Measurements from ENCODE around the gene XK.

DNA sequence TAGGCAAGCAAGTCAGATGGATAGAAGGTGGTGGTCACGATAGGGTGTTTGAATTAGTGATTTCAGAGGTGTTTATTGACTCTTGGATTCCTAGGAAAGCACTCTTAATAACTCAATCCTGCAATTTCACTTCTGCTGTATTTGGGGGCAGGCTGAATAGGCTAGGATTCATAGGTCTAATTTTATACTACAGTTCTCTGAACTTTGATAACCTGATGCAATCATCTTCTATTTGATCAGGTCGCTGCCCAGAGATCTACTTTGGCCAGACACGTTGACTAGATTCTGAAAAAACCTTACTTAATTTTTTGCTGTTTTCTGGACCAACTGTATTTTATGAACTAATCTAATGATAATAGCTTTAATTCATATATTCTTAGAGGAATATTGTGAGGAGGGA is 26.4 kb downstream of the XK start:
- no peak for TF ChIP-seq CTCF (IDR thresholded peaks at IDR 0.05)
- TF ChIP-seq POLR2A (IDR thresholded peaks at IDR 0.05): no peak
- no peak for TF ChIP-seq POLR2AphosphoS5 (IDR thresholded peaks at IDR 0.05)
- TF ChIP-seq EP300 (IDR thresholded peaks at IDR 0.05; ENCODE audit: low read depth): no peak
